GM18909 (cell line): ENCODE data around the gene TMEM163.
"Not testable (repeated sequence)": the region's sequence is repeated elsewhere in the genome, so short reads cannot be mapped to it uniquely, and the experiment has no call there.

Experiments
- ATAC-seq: cut with Tn5 transposase; IDR thresholded peaks from one replicate; pipeline ENCODE4 v1.9.1; 2021; ENCODE audit warnings: mild to moderate bottlenecking; ENCODE audit not compliant: unreplicated experiment, poor library complexity

TMEM163 gene

GRCh38 chr2:134724341-134724740 is 5.5 kb upstream of the TMEM163 start:
- no peak for ATAC-seq

- ATAC-seq: not testable (repeated sequence)
These were observed 4.9 kb upstream of the TMEM163 start for GRCh38 chr2:134723742-134724141.

GRCh38 chr2:134722728-134723127 is 3.9 kb upstream of the TMEM163 start:
- ATAC-seq: no peak

- no peak for ATAC-seq
These were observed 2.8 kb upstream of the TMEM163 start for GRCh38 chr2:134721596-134721995.

GRCh38 chr2:134718023-134718816 is 580 bp downstream of the TMEM163 start:
- ATAC-seq: peak; percentile 41

- no peak for ATAC-seq
These were observed 1.3 kb downstream of the TMEM163 start for GRCh38 chr2:134717286-134718022.

- no peak for ATAC-seq
These were observed 2.0 kb downstream of the TMEM163 start for GRCh38 chr2:134716721-134717243.

GRCh38 chr2:134715932-134716643 is 2.7 kb downstream of the TMEM163 start:
- ATAC-seq: no peak

GRCh38 chr2:134714228-134714627 is 4.6 kb downstream of the TMEM163 start:
- ATAC-seq: no peak

- ATAC-seq: no peak
These were observed 5.2 kb downstream of the TMEM163 start for GRCh38 chr2:134713606-134714005.

- ATAC-seq: no peak
These were observed 5.6 kb downstream of the TMEM163 start for GRCh38 chr2:134713176-134713575.

- no peak for ATAC-seq
These were observed 6.1 kb downstream of the TMEM163 start for GRCh38 chr2:134712736-134713135.

GRCh38 chr2:134712299-134712698 is 6.5 kb downstream of the TMEM163 start:
- no peak for ATAC-seq

- no peak for ATAC-seq
These were observed 7.1 kb downstream of the TMEM163 start for GRCh38 chr2:134711692-134712091.

GRCh38 chr2:134707330-134707676 is 11.5 kb downstream of the TMEM163 start:
- no peak for ATAC-seq

GRCh38 chr2:134706587-134707329 is 12.0 kb downstream of the TMEM163 start:
- ATAC-seq: no peak

- ATAC-seq: no peak
These were observed 12.8 kb downstream of the TMEM163 start for GRCh38 chr2:134705861-134706586.

- ATAC-seq: no peak
These were observed 14.6 kb downstream of the TMEM163 start for GRCh38 chr2:134704173-134704572.

GRCh38 chr2:134703426-134703825 is 15.4 kb downstream of the TMEM163 start:
- ATAC-seq: no peak

- ATAC-seq: no peak
These were observed 18.1 kb downstream of the TMEM163 start for GRCh38 chr2:134700730-134701129.
